ENCODE results near the gene CLCA2.
"Not testable (repeated sequence)": the region's sequence is repeated elsewhere in the genome, so short reads cannot be mapped to it uniquely, and the experiment has no call there.

- peak in 5 of 6 experiments; percentile 30 to 69 (median 47) for TF ChIP-seq CTCF (IDR thresholded peaks at IDR 0.05)
- not testable (repeated sequence) for TF ChIP-seq POLR2A (IDR thresholded peaks at IDR 0.05)
Observed at GRCh38 chr1:86502125-86502646, 78.2 kb downstream of the CLCA2 start.

All from esophagus squamous epithelium (tissue), 4 donors.